Measurements from ENCODE around the gene KIAA0232.

The KIAA0232 gene

DNA sequence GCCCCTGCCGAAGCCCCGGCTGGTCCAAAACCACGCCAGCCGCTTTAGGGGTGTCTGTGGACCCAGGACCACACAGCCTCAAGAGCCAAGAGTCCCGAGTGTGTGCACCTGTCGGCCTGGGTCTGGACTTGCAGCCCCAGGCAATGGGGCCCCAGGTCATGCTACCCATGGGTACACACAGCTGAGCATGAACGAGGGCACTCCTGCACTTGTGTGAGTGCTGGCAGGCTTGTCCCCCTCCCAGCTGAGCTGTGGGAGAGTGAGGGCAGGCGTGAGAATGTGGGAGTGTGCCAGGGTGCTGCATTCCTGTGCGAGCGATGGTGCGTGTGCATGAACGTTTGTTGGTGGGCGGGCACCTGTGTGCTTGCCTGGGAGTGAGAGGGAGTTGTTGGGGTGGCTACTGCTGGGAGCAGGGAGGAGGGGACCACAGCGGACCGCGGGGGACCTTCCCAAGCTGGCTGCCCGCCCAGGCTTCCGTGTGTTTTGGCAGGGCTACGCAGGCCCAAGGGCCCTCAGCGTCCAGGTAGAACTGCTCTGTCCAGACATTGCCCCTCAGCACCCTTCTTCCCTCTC is 35.7 kb upstream of the KIAA0232 start:
- Histone ChIP-seq H3K36me3 (ENCODE audit: control insufficient read depth, low read length) (no peaks in the 10 kb centered on the region), H3K9me2 (replicated peaks; ENCODE audit: control insufficient read depth, low read length) (no peaks in the 10 kb centered on the region), H3K4me1 (ENCODE audit: control insufficient read depth, low read length) (no peaks in the 10 kb centered on the region), H3K27me3 (ENCODE audit: control insufficient read depth, low read length) (no peaks in the 10 kb centered on the region), H3K79me2 (ENCODE audit: control insufficient read depth, low read length) (no peaks in the 10 kb centered on the region), H4K20me1 (ENCODE audit: control insufficient read depth, insufficient read depth, low read depth, low read length) (no peaks in the 10 kb centered on the region), H3K9me3 (ENCODE audit: control insufficient read depth, insufficient read depth, low read length) (no peaks in the 10 kb centered on the region), H3K27ac (ENCODE audit: low read depth, low read length) (no peak overlapping the region), H3K4me3 (ENCODE audit: low read length) (no peak overlapping the region), H3F3A (ENCODE audit: control insufficient read depth, insufficient read depth) (no peaks in the 10 kb centered on the region), H3K4me2 (ENCODE audit: low read length) (no peak overlapping the region)
- TF ChIP-seq, protein P1, sequence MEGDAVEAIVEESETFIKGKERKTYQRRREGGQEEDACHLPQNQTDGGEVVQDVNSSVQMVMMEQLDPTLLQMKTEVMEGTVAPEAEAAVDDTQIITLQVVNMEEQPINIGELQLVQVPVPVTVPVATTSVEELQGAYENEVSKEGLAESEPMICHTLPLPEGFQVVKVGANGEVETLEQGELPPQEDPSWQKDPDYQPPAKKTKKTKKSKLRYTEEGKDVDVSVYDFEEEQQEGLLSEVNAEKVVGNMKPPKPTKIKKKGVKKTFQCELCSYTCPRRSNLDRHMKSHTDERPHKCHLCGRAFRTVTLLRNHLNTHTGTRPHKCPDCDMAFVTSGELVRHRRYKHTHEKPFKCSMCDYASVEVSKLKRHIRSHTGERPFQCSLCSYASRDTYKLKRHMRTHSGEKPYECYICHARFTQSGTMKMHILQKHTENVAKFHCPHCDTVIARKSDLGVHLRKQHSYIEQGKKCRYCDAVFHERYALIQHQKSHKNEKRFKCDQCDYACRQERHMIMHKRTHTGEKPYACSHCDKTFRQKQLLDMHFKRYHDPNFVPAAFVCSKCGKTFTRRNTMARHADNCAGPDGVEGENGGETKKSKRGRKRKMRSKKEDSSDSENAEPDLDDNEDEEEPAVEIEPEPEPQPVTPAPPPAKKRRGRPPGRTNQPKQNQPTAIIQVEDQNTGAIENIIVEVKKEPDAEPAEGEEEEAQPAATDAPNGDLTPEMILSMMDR (IDR thresholded peaks at IDR 0.05; ENCODE audit: low read depth, low read length, poor library complexity, severe bottlenecking): no peak
- TF ChIP-seq EZH2phosphoT487 (IDR thresholded peaks at IDR 0.05; ENCODE audit: borderline replicate concordance, low read length): no peak

DNA sequence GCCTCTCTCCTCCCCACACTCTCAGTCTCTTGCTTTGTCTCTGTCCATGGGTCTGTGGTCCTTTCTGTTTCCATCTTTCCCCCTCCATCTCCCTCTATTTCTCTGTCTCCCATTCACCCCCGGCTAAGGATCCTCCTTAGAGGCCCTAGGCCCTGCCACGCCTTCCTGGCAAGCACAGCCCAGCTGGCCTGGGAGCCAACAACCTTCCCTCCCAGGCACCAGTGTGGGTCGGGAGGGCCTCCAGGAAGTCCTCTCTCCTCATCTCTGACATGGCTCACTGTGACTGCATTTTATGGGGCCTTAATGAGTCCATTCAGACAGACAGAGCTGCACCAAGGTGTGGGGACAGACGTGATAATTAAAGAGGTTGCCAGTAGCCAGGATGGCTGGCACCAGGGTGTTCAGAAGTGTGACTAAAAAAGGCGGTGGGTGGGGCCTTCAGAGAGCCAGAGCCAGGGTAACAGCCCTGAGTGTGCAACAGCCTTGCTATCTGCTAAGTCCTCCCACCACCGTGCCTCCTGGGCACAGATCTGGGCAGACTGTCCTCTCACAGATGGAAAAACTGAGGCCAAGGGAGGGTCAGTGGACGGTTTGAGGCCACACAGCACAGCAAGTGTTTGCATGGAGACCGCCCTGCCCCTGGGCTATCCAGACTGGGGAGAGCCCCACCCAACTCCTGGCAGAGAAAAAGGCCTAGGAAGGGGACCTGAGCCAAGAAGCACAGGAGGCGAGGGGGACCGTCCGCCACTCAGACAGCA is 35.1 kb upstream of the KIAA0232 start:
- no peak overlapping the region for H3K4me2 ChIP-seq (ENCODE audit: low read length)

DNA sequence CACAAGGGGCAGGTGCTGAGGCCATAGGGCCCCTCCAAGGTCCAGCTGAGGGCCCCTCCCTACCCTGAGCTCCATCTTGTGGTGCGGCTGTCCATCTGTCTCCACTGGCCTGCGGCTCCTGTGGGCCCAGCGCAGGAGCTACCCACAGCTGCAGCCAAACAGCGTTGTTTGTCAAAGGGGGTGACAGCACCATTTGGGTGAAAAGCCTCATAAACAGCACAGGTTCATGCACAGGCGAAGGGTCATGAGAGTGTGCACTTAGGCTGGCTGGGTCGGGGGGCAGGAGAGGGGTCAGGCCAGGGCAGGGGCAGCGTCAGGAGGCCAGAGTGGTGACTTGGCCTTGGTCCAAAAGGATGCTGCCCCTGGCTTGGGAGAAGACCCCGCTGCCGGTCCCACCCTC is 34.2 kb upstream of the KIAA0232 start:
- Histone ChIP-seq H3K4me3 (ENCODE audit: low read length) (no peak overlapping the region), H4K20me1 (ENCODE audit: control insufficient read depth, insufficient read depth, low read depth, low read length) (no peaks in the 10 kb centered on the region), H3K9me2 (replicated peaks; ENCODE audit: control insufficient read depth, low read length) (no peaks in the 10 kb centered on the region), H3K36me3 (ENCODE audit: control insufficient read depth, low read length) (no peaks in the 10 kb centered on the region), H3K4me1 (ENCODE audit: control insufficient read depth, low read length) (no peaks in the 10 kb centered on the region), H3K27me3 (ENCODE audit: control insufficient read depth, low read length) (no peaks in the 10 kb centered on the region), H3K4me2 (ENCODE audit: low read length) (no peak overlapping the region), H3K79me2 (ENCODE audit: control insufficient read depth, low read length) (no peaks in the 10 kb centered on the region), H3K9me3 (ENCODE audit: control insufficient read depth, insufficient read depth, low read length) (no peaks in the 10 kb centered on the region), H3K27ac (ENCODE audit: low read depth, low read length) (no peak overlapping the region), H3F3A (ENCODE audit: control insufficient read depth, insufficient read depth) (no peaks in the 10 kb centered on the region)
- TF ChIP-seq, protein P1 (IDR thresholded peaks at IDR 0.05; ENCODE audit: low read depth, low read length, poor library complexity, severe bottlenecking): no peak
- TF ChIP-seq EZH2phosphoT487 (IDR thresholded peaks at IDR 0.05; ENCODE audit: borderline replicate concordance, low read length): no peak

More for the DNA sequence above, 35.1 kb upstream of the KIAA0232 start:
- H3K27ac ChIP-seq (ENCODE audit: low read depth, low read length): no peak overlapping the region
- no peaks in the 10 kb centered on the region for H3K36me3 ChIP-seq (ENCODE audit: control insufficient read depth, low read length)
- no peaks in the 10 kb centered on the region for H3K27me3 ChIP-seq (ENCODE audit: control insufficient read depth, low read length)
- H3K9me3 ChIP-seq (ENCODE audit: control insufficient read depth, insufficient read depth, low read length): no peaks in the 10 kb centered on the region
- H4K20me1 ChIP-seq (ENCODE audit: control insufficient read depth, insufficient read depth, low read depth, low read length): no peaks in the 10 kb centered on the region
- no peaks in the 10 kb centered on the region for H3F3A ChIP-seq (ENCODE audit: control insufficient read depth, insufficient read depth)
- H3K79me2 ChIP-seq (ENCODE audit: control insufficient read depth, low read length): no peaks in the 10 kb centered on the region
- no peaks in the 10 kb centered on the region for H3K9me2 ChIP-seq (replicated peaks; ENCODE audit: control insufficient read depth, low read length)
- TF ChIP-seq, protein P1 (IDR thresholded peaks at IDR 0.05; ENCODE audit: low read depth, low read length, poor library complexity, severe bottlenecking): no peak
- no peak for TF ChIP-seq EZH2phosphoT487 (IDR thresholded peaks at IDR 0.05; ENCODE audit: borderline replicate concordance, low read length)
- no peak overlapping the region for H3K4me3 ChIP-seq (ENCODE audit: low read length)
- no peaks in the 10 kb centered on the region for H3K4me1 ChIP-seq (ENCODE audit: control insufficient read depth, low read length)
